Choroid plexus epithelial cell (primary cell): ENCODE data around the gene KCNMA1.

ENCODE experiments used
- DNase-seq: peaks from one replicate; pipeline ENCODE4 v3.0.0-alpha.2; 2010; ENCODE audit warnings: low read depth
- H3K4me3 ChIP-seq: 2 replicates; pipeline ENCODE4 v1.5.1; 2011; ENCODE audit warnings: low read depth, mild to moderate bottlenecking, control low read depth, low read length, moderate library complexity
- CTCF ChIP-seq: conservative IDR thresholded peaks from 2 replicates; pipeline ENCODE4 v1.5.1; 2011; ENCODE audit warnings: low read depth, mild to moderate bottlenecking, control low read depth, inconsistent platforms, low read length, moderate library complexity

Gene KCNMA1

DNA sequence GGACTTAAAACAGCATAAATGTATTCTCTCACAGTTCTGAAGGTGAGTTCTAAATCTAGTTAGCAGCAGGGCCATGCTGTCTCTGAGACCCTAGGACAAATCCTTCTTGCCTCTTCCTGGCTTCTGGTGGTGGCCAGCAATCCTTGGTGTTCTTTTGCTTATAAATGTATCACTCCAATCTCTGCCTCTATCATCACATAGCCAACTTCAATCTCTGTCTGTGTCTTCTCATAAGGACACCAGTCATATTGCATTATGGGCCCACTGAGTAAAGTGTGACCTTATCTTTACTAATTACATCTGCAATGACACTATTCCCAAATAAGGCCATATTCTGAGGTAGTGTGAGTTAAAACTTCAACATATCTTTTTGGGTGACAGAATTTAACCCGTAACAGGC lies 778.9 kb downstream of the KCNMA1 start:
- DNase-seq, result no peak
- H3K4me3 ChIP-seq, result no peak overlapping the region
- no peak for TF ChIP-seq CTCF

DNA sequence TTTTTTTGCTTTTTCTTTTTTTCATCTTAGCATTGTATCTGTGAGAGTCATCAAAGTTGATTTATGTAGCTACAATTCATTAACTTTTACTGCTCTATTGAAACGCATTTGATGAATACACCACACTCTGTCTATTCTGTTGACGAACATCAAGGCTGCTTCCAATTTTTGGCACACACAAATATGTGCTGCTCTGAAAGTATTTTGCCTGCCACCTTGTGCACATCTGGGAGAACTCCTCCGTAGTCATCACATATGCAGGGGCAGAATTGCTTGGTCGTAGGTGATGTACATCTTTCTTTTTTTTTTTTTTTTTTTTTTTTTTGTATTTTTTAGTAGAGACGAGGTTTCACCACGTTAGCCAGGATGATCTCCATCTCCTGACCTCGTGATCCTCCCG lies 796.8 kb downstream of the KCNMA1 start:
- DNase-seq, result no peak
- TF ChIP-seq CTCF, result no peak
- no peak overlapping the region for H3K4me3 ChIP-seq

DNA sequence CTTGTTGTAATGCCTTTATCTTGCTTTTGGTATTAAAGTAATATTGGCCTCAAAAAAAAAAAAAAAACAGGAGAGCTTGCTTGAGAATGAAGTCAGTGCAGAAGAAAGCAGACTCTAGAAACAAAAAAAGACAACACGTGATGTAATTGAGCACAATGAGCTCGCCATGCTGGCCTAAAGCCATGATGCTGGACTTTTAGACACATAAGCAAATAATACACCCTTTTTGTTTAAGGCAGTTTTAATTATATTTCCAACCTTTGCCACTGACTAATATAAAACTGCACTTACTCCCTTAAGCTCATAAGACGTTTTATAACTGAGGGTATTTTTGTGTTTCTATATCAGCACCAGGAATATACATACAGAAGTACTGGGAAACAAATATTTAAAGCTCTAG lies 798.3 kb downstream of the KCNMA1 start:
- DNase-seq, result no peak
- TF ChIP-seq CTCF, result no peak
- H3K4me3 ChIP-seq, result no peak overlapping the region

DNA sequence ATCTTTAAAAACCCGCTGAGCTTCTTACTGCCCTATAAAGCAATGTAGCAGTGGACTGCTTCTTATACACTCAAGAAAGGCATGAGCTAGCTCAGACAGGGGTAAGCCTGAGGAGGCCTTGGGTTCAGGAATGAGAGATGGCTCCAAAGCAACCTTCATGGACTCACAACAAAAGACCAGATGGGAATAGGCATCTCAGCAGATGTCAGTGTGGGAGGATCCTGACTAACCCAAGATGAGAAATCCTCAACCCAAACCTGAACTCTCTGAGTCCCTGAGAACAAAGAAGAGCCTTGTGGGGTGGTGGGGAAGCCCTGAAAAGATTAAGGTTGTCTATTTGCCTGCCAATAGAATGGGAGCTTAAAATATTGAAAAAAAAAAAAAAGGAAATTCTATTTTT lies 807.4 kb downstream of the KCNMA1 start:
- no peak overlapping the region for H3K4me3 ChIP-seq
- TF ChIP-seq CTCF, result no peak

DNA sequence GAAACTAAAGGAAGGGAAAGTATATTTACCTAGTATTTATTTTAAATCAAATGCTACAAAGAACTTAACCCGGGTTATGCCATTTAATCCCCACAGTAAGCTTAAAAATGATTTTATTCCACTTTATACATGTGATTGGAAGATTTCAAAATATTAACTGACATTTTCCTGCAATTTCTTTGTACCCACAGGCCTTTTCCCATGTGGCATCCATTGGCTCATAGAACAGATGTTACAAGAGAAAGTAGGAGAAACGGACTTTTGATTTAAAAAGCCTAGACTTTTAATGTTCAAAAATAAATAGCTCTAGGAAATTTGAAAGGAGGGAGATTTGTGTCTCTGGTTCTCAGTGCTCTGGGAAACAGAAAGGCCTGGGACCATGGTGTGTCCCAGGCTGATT lies 807.9 kb downstream of the KCNMA1 start:
- no peak for DNase-seq
- no peak for TF ChIP-seq CTCF
- H3K4me3 ChIP-seq, result no peak overlapping the region

More for the DNA sequence above, 807.4 kb downstream of the KCNMA1 start:
- no peak for DNase-seq
